Memory B cell (primary cell): ENCODE results near the gene SDK1.

Source experiments
- ATAC-seq: fragments of 150-1000 bp; cut with Tn5 transposase; 2 replicates; pipeline ENCODE4 v1.10.0; 2021; ENCODE audit warnings: low read depth, mild to moderate bottlenecking, moderate library complexity
- DNase-seq, 2 donors: peaks; one replicate each; pipeline ENCODE4 v3.0.0; 2022; ENCODE audit warnings: low spot score in 2 of 2
- H3K27ac Mint-ChIP-seq: one replicate; pipeline ENCODE4 v1.8.0; 2022; ENCODE audit warnings: mild to moderate bottlenecking, moderate library complexity, mixed read lengths
- H3K27me3 Mint-ChIP-seq: one replicate; pipeline ENCODE4 v1.8.0; 2022; ENCODE audit warnings: mixed read lengths
- H3K36me3 Mint-ChIP-seq: one replicate; pipeline ENCODE4 v1.8.0; 2022; ENCODE audit warnings: mild to moderate bottlenecking, mixed read lengths
- H3K4me1 Mint-ChIP-seq: one replicate; pipeline ENCODE4 v1.8.0; 2022; ENCODE audit warnings: mixed read lengths
- H3K4me3 Mint-ChIP-seq: one replicate; pipeline ENCODE4 v1.8.0; 2022; ENCODE audit warnings: mild to moderate bottlenecking, moderate library complexity, mixed read lengths
- H3K9me3 Mint-ChIP-seq: one replicate; pipeline ENCODE4 v1.8.0; 2022; ENCODE audit warnings: mixed read lengths

The SDK1 gene

GRCh38 chr7:3805151-3805550 is 504.1 kb downstream of the SDK1 start:
- Mint-ChIP-seq H3K27ac (no peak overlapping the region), H3K4me3 (no peak overlapping the region), H3K4me1 (no peaks in the 10 kb centered on the region), H3K9me3 (no peaks in the 10 kb centered on the region), H3K36me3 (no peaks in the 10 kb centered on the region), H3K27me3 (peaks cover 8% of the 10 kb centered on the region)
- ATAC-seq (no peak), DNase-seq (no peak)

DNA sequence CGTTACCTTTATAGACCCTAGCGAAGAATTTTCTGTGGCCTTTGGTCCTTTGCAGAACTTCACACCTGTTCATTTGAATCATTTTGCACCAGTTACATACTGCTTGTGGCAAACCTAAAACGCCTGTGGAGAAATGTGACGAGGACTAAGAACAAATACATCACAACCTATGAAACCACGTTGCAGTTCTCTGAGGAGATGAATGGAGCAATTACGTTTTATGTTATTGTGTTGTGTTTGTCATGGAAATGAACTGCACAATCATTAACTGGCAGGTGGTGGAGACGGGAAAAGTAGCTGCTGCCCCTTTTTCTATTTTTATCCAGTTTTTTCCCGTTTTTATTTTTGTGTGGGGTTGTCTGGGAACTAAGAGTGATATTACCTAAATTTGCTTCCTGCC is 505.5 kb downstream of the SDK1 start:
- no peaks in the 10 kb centered on the region for H3K4me1 Mint-ChIP-seq
- ATAC-seq (no peak), DNase-seq (no peak)
- H3K4me3 Mint-ChIP-seq: no peak overlapping the region
- no peak overlapping the region for H3K27ac Mint-ChIP-seq
- no peaks in the 10 kb centered on the region for H3K36me3 Mint-ChIP-seq
- H3K27me3 Mint-ChIP-seq: peaks cover 8% of the 10 kb centered on the region
- H3K9me3 Mint-ChIP-seq: no peaks in the 10 kb centered on the region

GRCh38 chr7:3807824-3808223 is 506.8 kb downstream of the SDK1 start:
- DNase-seq (no peak), ATAC-seq (no peak)
- Mint-ChIP-seq H3K9me3 (no peaks in the 10 kb centered on the region), H3K27me3 (peaks cover 8% of the 10 kb centered on the region), H3K27ac (no peak overlapping the region), H3K4me1 (no peaks in the 10 kb centered on the region), H3K36me3 (no peaks in the 10 kb centered on the region), H3K4me3 (no peak overlapping the region)

DNA sequence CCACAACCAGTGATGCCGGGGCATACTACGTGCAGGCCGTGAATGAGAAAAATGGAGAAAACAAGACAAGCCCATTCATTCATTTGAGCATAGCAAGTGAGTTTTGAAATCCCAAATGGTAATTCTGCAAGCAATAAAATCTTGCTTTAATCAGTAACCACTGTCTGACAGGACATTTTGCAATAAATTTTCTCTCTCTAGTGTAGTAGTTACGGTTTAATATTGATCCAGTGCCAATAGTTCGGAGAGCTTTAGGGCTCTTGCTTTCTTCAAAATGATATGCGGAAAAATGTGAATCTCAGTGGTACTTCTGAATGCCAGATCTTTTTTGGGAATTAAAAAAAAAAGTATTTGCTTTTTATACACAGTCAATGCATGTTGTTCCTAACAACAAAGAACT is 520.4 kb downstream of the SDK1 start:
- Mint-ChIP-seq H3K27ac (no peak overlapping the region), H3K9me3 (no peaks in the 10 kb centered on the region), H3K36me3 (no peaks in the 10 kb centered on the region), H3K4me3 (no peak overlapping the region), H3K27me3 (peaks cover 5% of the 10 kb centered on the region), H3K4me1 (no peaks in the 10 kb centered on the region)
- no peak for DNase-seq
- ATAC-seq: no peak

GRCh38 chr7:3825491-3825890 is 524.4 kb downstream of the SDK1 start:
- no peaks in the 10 kb centered on the region for H3K9me3 Mint-ChIP-seq
- no peak overlapping the region for H3K27ac Mint-ChIP-seq
- H3K36me3 Mint-ChIP-seq: no peaks in the 10 kb centered on the region
- DNase-seq (no peak), ATAC-seq (no peak)
- H3K4me1 Mint-ChIP-seq: no peaks in the 10 kb centered on the region
- H3K4me3 Mint-ChIP-seq: no peak overlapping the region
- H3K27me3 Mint-ChIP-seq: peaks cover 3% of the 10 kb centered on the region

DNA sequence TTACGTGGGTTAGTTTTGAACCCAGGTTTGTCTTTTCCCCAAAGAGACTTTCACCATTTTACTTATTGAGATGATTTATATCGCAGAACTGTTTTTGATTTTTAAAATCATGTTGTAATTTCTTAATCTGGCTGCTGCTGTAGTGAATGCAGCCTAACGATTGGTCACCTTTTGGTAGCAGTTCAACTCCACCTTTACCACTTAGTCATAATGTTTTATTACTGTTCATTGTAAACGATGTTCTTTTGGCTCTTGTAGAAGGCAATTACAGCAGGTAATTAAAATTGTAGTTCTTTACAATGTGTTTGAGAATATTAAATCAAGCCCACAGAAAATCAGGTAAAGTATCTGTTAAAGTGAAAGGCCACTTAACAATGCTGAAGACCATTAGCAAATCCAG is 531.1 kb downstream of the SDK1 start:
- no peak for DNase-seq
- Mint-ChIP-seq H3K36me3 (no peaks in the 10 kb centered on the region), H3K27me3 (peaks cover 3% of the 10 kb centered on the region), H3K27ac (no peak overlapping the region), H3K4me1 (no peaks in the 10 kb centered on the region), H3K4me3 (no peak overlapping the region), H3K9me3 (no peaks in the 10 kb centered on the region)
- ATAC-seq: no peak

GRCh38 chr7:3835109-3835508 is 534.1 kb downstream of the SDK1 start:
- DNase-seq (no peak), ATAC-seq (no peak)
- Mint-ChIP-seq H3K36me3 (no peaks in the 10 kb centered on the region), H3K27ac (no peak overlapping the region), H3K9me3 (no peaks in the 10 kb centered on the region), H3K4me1 (peaks cover 3% of the 10 kb centered on the region), H3K27me3 (peaks cover 7% of the 10 kb centered on the region), H3K4me3 (no peak overlapping the region)

DNA sequence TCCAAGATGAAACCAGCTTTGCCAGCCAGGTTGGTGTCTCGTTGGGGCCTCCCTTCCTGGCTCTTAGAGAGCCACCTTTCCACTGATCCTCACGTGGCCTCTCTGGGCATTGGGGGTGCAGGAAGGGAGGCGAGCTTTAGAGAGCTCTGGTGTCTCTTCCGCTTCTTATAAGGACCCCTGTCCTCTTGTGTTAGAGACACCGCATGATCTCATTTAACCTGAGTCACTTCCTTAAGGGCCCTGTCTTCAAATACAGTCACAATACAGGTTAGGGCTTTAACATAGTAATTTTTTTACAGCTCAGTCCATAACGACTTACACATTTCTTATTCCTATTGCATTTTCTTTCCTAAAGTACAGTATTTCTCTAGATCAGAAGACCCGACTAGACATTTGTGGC is 535.8 kb downstream of the SDK1 start:
- no peaks in the 10 kb centered on the region for H3K9me3 Mint-ChIP-seq
- no peaks in the 10 kb centered on the region for H3K36me3 Mint-ChIP-seq
- no peak overlapping the region for H3K27ac Mint-ChIP-seq
- no peak for ATAC-seq
- H3K27me3 Mint-ChIP-seq: peaks cover 7% of the 10 kb centered on the region
- no peak for DNase-seq
- no peak overlapping the region for H3K4me3 Mint-ChIP-seq
- H3K4me1 Mint-ChIP-seq: peaks cover 3% of the 10 kb centered on the region

DNA sequence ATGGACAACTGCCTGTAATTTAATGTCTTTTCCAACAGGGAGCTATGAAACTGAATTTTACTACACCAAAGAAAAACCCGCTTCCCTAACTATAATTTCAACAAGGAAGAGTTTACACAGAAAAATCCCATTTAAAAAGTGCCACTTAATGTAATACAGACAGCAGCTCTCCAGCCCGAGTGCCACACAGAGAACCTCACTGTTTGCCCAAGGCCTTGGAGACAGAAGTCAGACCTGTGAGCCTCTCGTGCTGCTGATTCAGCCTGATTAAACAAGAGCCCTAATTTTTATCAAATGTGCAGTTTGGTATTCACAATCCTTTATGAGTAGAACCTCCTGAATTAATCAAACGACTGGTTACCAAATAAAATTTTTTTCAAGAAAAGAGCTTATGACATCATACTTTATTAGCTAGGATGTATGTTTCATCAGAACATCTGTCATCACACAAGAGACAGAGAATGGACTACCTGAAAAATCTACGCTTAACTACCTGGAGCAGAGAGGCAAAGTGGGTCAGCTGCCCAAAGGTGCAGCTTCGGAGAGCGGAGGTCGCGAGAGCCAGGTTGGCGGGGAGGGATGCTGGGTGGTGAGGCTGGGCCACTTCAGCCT is 543.6 kb downstream of the SDK1 start:
- no peaks in the 10 kb centered on the region for H3K27me3 Mint-ChIP-seq
- no peak overlapping the region for H3K4me3 Mint-ChIP-seq
- peaks cover 3% of the 10 kb centered on the region for H3K9me3 Mint-ChIP-seq
- no peak overlapping the region for H3K27ac Mint-ChIP-seq
- DNase-seq: no peak
- no peaks in the 10 kb centered on the region for H3K4me1 Mint-ChIP-seq
- no peak for ATAC-seq
- H3K36me3 Mint-ChIP-seq: no peaks in the 10 kb centered on the region

- H3K27me3 Mint-ChIP-seq: no peaks in the 10 kb centered on the region
- H3K9me3 Mint-ChIP-seq: peaks cover 3% of the 10 kb centered on the region
- H3K36me3 Mint-ChIP-seq: no peaks in the 10 kb centered on the region
- H3K27ac Mint-ChIP-seq: no peak overlapping the region
- no peak for DNase-seq
- no peaks in the 10 kb centered on the region for H3K4me1 Mint-ChIP-seq
- ATAC-seq: no peak
- no peak overlapping the region for H3K4me3 Mint-ChIP-seq
Observed at GRCh38 chr7:3846738-3847137, 545.7 kb downstream of the SDK1 start.

- ATAC-seq: no peak
Observed at GRCh38 chr7:3847336-3847735, 546.3 kb downstream of the SDK1 start.

DNA sequence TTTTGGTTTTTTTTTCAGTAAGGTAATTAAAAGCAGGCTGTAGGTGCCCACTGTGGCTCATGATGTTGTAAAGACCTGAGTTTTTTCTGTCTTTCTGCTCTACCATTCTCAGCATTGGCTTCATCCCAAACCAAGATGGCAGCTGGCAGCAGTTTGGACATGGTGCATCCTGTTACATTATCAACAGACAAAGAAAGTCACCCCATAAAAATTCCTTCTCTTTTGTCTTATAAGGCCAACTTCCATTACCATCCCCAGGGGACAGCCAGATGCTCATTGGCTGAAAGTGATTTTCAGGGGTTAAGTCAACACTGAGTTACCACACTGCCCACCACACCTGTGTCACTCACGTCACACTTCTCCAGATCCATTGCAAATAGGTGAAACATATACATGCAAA is 558.4 kb downstream of the SDK1 start:
- H3K4me1 Mint-ChIP-seq: peaks cover 8% of the 10 kb centered on the region
- ATAC-seq (no peak), DNase-seq (no peak)
- H3K9me3 Mint-ChIP-seq: peaks cover 5% of the 10 kb centered on the region
- H3K36me3 Mint-ChIP-seq: no peaks in the 10 kb centered on the region
- no peak overlapping the region for H3K4me3 Mint-ChIP-seq
- no peak overlapping the region for H3K27ac Mint-ChIP-seq
- H3K27me3 Mint-ChIP-seq: peaks cover 6% of the 10 kb centered on the region

More at GRCh38 chr7:3847336-3847735, 546.3 kb downstream of the SDK1 start:
- DNase-seq: no peak
- H3K9me3 Mint-ChIP-seq: peaks cover 3% of the 10 kb centered on the region
- H3K27me3 Mint-ChIP-seq: no peaks in the 10 kb centered on the region
- H3K4me1 Mint-ChIP-seq: no peaks in the 10 kb centered on the region
- H3K4me3 Mint-ChIP-seq: no peak overlapping the region
- no peaks in the 10 kb centered on the region for H3K36me3 Mint-ChIP-seq
- H3K27ac Mint-ChIP-seq: no peak overlapping the region

DNA sequence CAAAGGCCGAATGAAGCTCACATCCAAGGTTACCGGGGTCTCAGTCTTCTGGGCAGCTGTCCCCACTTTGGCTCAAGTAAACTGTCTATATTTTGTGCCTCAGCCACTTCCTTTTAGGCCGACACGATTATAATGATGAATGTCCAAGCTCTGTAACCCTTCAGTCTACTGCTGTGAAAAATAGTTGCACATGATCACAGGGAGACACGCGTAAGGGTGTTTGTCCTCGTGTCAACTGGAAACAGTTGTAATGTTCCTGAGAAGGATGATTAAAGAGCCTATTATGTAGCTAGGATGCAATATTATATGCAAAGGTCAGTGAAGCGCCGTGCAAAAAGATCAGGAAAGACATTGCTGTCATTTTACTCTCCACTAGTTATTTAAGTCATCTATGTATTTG is 559.9 kb downstream of the SDK1 start:
- no peak for ATAC-seq
- no peak for DNase-seq
- Mint-ChIP-seq H3K36me3 (no peaks in the 10 kb centered on the region), H3K27ac (no peak overlapping the region), H3K4me3 (no peak overlapping the region), H3K27me3 (peaks cover 7% of the 10 kb centered on the region), H3K9me3 (peaks cover 3% of the 10 kb centered on the region), H3K4me1 (peaks cover 8% of the 10 kb centered on the region)

GRCh38 chr7:3861386-3861785 is 560.3 kb downstream of the SDK1 start:
- DNase-seq: no peak
- no peak for ATAC-seq
- peaks cover 8% of the 10 kb centered on the region for H3K4me1 Mint-ChIP-seq

GRCh38 chr7:3861941-3862340 is 560.9 kb downstream of the SDK1 start:
- Mint-ChIP-seq H3K9me3 (peaks cover 3% of the 10 kb centered on the region), H3K36me3 (no peaks in the 10 kb centered on the region), H3K4me3 (no peak overlapping the region), H3K4me1 (peaks cover 8% of the 10 kb centered on the region), H3K27me3 (peaks cover 9% of the 10 kb centered on the region), H3K27ac (no peak overlapping the region)
- ATAC-seq: peak; percentile 67
- DNase-seq: no peak

More at GRCh38 chr7:3861386-3861785, 560.3 kb downstream of the SDK1 start:
- Mint-ChIP-seq H3K27me3 (peaks cover 9% of the 10 kb centered on the region), H3K27ac (no peak overlapping the region), H3K4me3 (no peak overlapping the region), H3K36me3 (no peaks in the 10 kb centered on the region), H3K9me3 (peaks cover 3% of the 10 kb centered on the region)
